ENCODE measurements around the gene GRAP2.

GRAP2 gene

GRCh38 chr22:39962071-39962470 lies 61.2 kb downstream of the GRAP2 start:
- DNase-seq (ENCODE audit: low read depth in 1 of 2, low spot score in 1 of 2): no peak

- no peak for DNase-seq (ENCODE audit: low read depth in 1 of 2, low spot score in 1 of 2)
These were observed 64.9 kb downstream of the GRAP2 start for GRCh38 chr22:39965748-39966147.

GRCh38 chr22:39966470-39966869 lies 65.6 kb downstream of the GRAP2 start:
- no peak for DNase-seq (ENCODE audit: low read depth in 1 of 2, low spot score in 1 of 2)

- DNase-seq (ENCODE audit: low read depth in 1 of 2, low spot score in 1 of 2): no peak
These were observed 66.4 kb downstream of the GRAP2 start for GRCh38 chr22:39967103-39967829.

- DNase-seq (ENCODE audit: low read depth in 1 of 2, low spot score in 1 of 2): no peak
These were observed 67.4 kb downstream of the GRAP2 start for GRCh38 chr22:39967996-39968972.

GRCh38 chr22:39970742-39971141 lies 69.9 kb downstream of the GRAP2 start:
- DNase-seq (ENCODE audit: low read depth in 1 of 2, low spot score in 1 of 2): no peak

- DNase-seq (ENCODE audit: low read depth in 1 of 2, low spot score in 1 of 2): no peak
These were observed 71.8 kb downstream of the GRAP2 start for GRCh38 chr22:39972641-39973040.

- no peak for DNase-seq (ENCODE audit: low read depth in 1 of 2, low spot score in 1 of 2)
These were observed 72.8 kb downstream of the GRAP2 start for GRCh38 chr22:39973656-39974055.

- no peak for DNase-seq (ENCODE audit: low read depth in 1 of 2, low spot score in 1 of 2)
These were observed 73.2 kb downstream of the GRAP2 start for GRCh38 chr22:39974065-39974464.

GRCh38 chr22:39979048-39979447 lies 78.2 kb downstream of the GRAP2 start:
- DNase-seq (ENCODE audit: low read depth in 1 of 2, low spot score in 1 of 2): no peak

- DNase-seq (ENCODE audit: low read depth in 1 of 2, low spot score in 1 of 2): no peak
These were observed 78.6 kb downstream of the GRAP2 start for GRCh38 chr22:39979458-39979857.

GRCh38 chr22:39980596-39980995 lies 79.7 kb downstream of the GRAP2 start:
- no peak for DNase-seq (ENCODE audit: low read depth in 1 of 2, low spot score in 1 of 2)

- DNase-seq (ENCODE audit: low read depth in 1 of 2, low spot score in 1 of 2): no peak
These were observed 82.5 kb downstream of the GRAP2 start for GRCh38 chr22:39983346-39983745.

GRCh38 chr22:39984006-39984405 lies 83.1 kb downstream of the GRAP2 start:
- DNase-seq (ENCODE audit: low read depth in 1 of 2, low spot score in 1 of 2): no peak

- no peak for DNase-seq (ENCODE audit: low read depth in 1 of 2, low spot score in 1 of 2)
These were observed 83.9 kb downstream of the GRAP2 start for GRCh38 chr22:39984746-39985145.

GRCh38 chr22:39985383-39986035 lies 84.6 kb downstream of the GRAP2 start:
- no peak for DNase-seq (ENCODE audit: low read depth in 1 of 2, low spot score in 1 of 2)

- DNase-seq (ENCODE audit: low read depth in 1 of 2, low spot score in 1 of 2): no peak
These were observed 87.7 kb downstream of the GRAP2 start for GRCh38 chr22:39988386-39989114.

- no peak for DNase-seq (ENCODE audit: low read depth in 1 of 2, low spot score in 1 of 2)
These were observed 88.7 kb downstream of the GRAP2 start for GRCh38 chr22:39989633-39990032.

- no peak for DNase-seq (ENCODE audit: low read depth in 1 of 2, low spot score in 1 of 2)
These were observed 89.8 kb downstream of the GRAP2 start for GRCh38 chr22:39990686-39991085.

- DNase-seq (ENCODE audit: low read depth in 1 of 2, low spot score in 1 of 2): no peak
These were observed 90.4 kb downstream of the GRAP2 start for GRCh38 chr22:39991159-39991860.

Measured in activated T-helper 1 cell treated with anti-CD3 and anti-CD28 coated beads, Interleukin-2, amount 50 U/mL, for 16 hours (primary cell).